ENCODE results near the gene ZNF655.

Gene ZNF655

GRCh38 chr7:99531354-99531765, 27.1 kb upstream of the ZNF655 start:
- TF ChIP-seq CEBPB (IDR thresholded peaks at IDR 0.05) (no peak), TCF12 (IDR thresholded peaks at IDR 0.05; ENCODE audit: low read depth) (peak; percentile 57; the same call in 1 of the 2 replicates), USF1 (IDR thresholded peaks at IDR 0.05) (peak; percentile 25; the same call in 1 of the 2 replicates)

- TF ChIP-seq USF1 (IDR thresholded peaks at IDR 0.05): no peak
Observed at GRCh38 chr7:99535667-99536066, 22.8 kb upstream of the ZNF655 start.

GRCh38 chr7:99539213-99539811, 19.1 kb upstream of the ZNF655 start:
- TF ChIP-seq TEAD4 (IDR thresholded peaks at IDR 0.05): no peak

- TF ChIP-seq RAD21 (IDR thresholded peaks at IDR 0.05; ENCODE audit: low read depth) (no peak), ZBTB7A (IDR thresholded peaks at IDR 0.05; ENCODE audit: low read depth) (no peak), TCF12 (IDR thresholded peaks at IDR 0.05; ENCODE audit: low read depth) (no peak), FOXM1 (IDR thresholded peaks at IDR 0.05; ENCODE audit: borderline replicate concordance, low read depth) (no peak), USF1 (IDR thresholded peaks at IDR 0.05) (no peak), TEAD4 (IDR thresholded peaks at IDR 0.05) (no peak), CREB1 (IDR thresholded peaks at IDR 0.05; ENCODE audit: low read depth) (no peak), EGR1 (IDR thresholded peaks at IDR 0.05) (no peak), NFIC (IDR thresholded peaks at IDR 0.05) (no peak), YY1 (IDR thresholded peaks at IDR 0.05; ENCODE audit: low read depth) (no peak), CEBPB (IDR thresholded peaks at IDR 0.05) (no peak), TAF1 (IDR thresholded peaks at IDR 0.05; ENCODE audit: low read depth) (no peak), EP300 (IDR thresholded peaks at IDR 0.05; ENCODE audit: borderline replicate concordance) (no peak), REST (IDR thresholded peaks at IDR 0.05; ENCODE audit: low read depth) (no peak), MAX (IDR thresholded peaks at IDR 0.05) (no peak)
Observed at GRCh38 chr7:99540542-99540941, 17.9 kb upstream of the ZNF655 start.

GRCh38 chr7:99541212-99541611, 17.2 kb upstream of the ZNF655 start:
- TF ChIP-seq RAD21 (IDR thresholded peaks at IDR 0.05; ENCODE audit: low read depth): no peak
- no peak for TF ChIP-seq MAX (IDR thresholded peaks at IDR 0.05)
- no peak for TF ChIP-seq TAF1 (IDR thresholded peaks at IDR 0.05; ENCODE audit: low read depth)
- no peak for TF ChIP-seq NFIC (IDR thresholded peaks at IDR 0.05)
- TF ChIP-seq YY1 (IDR thresholded peaks at IDR 0.05; ENCODE audit: low read depth): no peak
- TF ChIP-seq REST (IDR thresholded peaks at IDR 0.05; ENCODE audit: low read depth): no peak
- no peak for TF ChIP-seq CREB1 (IDR thresholded peaks at IDR 0.05; ENCODE audit: low read depth)
- no peak for TF ChIP-seq ZBTB7A (IDR thresholded peaks at IDR 0.05; ENCODE audit: low read depth)
- TF ChIP-seq CEBPB (IDR thresholded peaks at IDR 0.05): no peak
- no peak for TF ChIP-seq TEAD4 (IDR thresholded peaks at IDR 0.05)

- TF ChIP-seq FOXM1 (IDR thresholded peaks at IDR 0.05; ENCODE audit: borderline replicate concordance, low read depth) (no peak), MAX (IDR thresholded peaks at IDR 0.05) (no peak), REST (IDR thresholded peaks at IDR 0.05; ENCODE audit: low read depth) (no peak), USF1 (IDR thresholded peaks at IDR 0.05) (no peak), EP300 (IDR thresholded peaks at IDR 0.05; ENCODE audit: borderline replicate concordance) (no peak), TEAD4 (IDR thresholded peaks at IDR 0.05) (no peak), TAF1 (IDR thresholded peaks at IDR 0.05; ENCODE audit: low read depth) (no peak), YY1 (IDR thresholded peaks at IDR 0.05; ENCODE audit: low read depth) (no peak), ZBTB7A (IDR thresholded peaks at IDR 0.05; ENCODE audit: low read depth) (no peak), EGR1 (IDR thresholded peaks at IDR 0.05) (no peak), CEBPB (IDR thresholded peaks at IDR 0.05) (no peak), CREB1 (IDR thresholded peaks at IDR 0.05; ENCODE audit: low read depth) (no peak)
Observed at GRCh38 chr7:99543081-99543671, 15.3 kb upstream of the ZNF655 start.
